HG03064 (cell line): ENCODE results near the gene STKLD1.
"Not testable (repeated sequence)": the region's sequence is repeated elsewhere in the genome, so short reads cannot be mapped to it uniquely, and the experiment has no call there.

Experiments
- ATAC-seq: cut with Tn5 transposase; IDR thresholded peaks from one replicate; pipeline ENCODE4 v1.9.1; 2021; ENCODE audit warnings: low read depth; ENCODE audit not compliant: unreplicated experiment

Gene STKLD1

DNA sequence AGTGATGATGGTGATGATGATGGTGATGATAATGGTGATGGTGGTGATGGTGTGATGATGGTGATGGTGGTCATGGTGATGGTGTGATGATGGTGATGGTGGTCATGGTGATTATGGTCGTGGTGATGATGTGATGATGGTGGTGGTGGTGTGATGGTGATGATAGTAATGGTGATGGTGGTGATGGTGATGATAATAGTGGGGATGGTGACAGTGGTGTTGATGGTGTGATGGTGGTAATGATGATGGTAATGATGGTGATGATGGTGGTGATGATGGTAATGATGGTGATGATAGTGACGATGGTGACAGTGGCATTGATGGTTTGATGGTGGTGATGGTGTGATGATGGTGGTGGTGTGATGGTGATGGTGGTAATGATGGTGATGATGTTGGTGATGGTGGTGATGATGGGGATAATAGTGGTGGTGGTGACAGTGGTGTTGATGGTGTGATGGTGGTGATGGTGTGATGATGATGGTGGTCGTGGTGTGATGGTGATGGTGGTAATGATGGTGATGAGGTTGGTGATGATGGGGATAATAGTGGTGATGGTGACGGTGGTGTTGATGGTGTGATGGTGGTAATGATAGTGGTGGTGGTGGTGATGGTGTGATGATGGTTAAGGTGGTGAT is 6.5 kb downstream of the STKLD1 start:
- no peak for ATAC-seq

DNA sequence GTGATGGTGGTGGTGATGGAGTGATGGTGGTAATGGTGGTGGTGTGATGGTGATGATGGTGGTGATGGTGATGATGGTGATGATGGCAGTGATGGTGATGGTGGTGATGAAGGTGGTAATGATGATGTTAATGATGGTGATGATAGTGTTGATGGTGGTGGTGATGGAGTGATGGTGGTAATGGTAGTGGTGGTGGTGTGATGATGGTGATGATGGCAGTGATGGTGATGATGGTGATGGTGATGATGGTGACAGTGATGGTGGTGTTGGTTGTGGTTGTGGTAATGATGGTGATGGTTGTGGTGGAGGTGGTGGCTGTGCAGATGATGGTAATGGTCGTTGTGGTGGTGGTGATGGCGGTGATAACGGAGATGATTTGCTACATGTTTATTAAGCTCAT is 7.3 kb downstream of the STKLD1 start:
- ATAC-seq: no peak

DNA sequence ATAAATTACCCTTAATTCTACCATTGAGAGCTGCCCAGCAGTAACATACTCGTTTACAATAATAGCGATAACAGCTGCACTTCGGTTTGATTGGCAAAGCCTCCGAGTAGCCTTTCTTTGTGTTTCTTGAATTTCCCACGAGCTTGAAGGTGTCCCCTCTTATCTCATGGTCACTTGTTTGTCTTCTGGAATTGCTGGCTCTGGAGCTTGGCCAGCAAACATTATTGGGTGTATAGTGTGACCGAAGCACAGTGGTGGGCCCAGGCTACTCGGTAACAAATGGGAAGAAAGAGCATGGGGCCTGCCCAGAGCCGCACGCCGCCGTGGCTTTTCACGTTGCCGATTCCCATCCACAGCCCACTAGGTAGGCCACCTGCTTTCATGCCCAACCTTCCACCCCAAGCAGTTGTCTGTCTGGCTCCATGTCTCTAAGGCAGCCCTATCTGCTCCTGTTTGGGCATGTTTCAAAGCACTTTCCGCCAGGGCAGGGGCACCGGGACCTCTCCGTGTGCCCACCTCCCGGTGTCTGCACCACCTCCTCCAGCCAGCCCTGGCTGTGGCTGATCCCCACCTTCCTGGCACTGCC is 8.7 kb downstream of the STKLD1 start:
- no peak for ATAC-seq

DNA sequence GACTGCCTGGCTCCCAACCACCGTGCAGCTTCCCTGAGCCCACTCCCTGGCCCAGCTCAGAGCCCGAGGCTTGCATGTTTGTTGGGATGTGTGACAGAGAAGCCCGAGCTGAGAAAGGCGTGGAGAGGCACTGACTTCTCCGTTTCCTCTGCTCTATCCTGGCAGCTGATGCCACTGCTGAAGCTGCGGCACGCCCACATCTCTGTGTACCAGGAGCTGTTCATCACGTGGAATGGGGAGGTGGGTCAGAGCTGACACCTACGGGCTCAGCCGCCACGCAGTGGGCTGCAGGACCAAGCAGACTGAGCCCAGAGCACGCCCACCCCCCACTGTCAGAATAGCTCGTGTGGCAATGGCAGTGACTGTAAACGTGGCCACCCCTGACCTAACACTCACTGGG is 9.3 kb downstream of the STKLD1 start:
- no peak for ATAC-seq

DNA sequence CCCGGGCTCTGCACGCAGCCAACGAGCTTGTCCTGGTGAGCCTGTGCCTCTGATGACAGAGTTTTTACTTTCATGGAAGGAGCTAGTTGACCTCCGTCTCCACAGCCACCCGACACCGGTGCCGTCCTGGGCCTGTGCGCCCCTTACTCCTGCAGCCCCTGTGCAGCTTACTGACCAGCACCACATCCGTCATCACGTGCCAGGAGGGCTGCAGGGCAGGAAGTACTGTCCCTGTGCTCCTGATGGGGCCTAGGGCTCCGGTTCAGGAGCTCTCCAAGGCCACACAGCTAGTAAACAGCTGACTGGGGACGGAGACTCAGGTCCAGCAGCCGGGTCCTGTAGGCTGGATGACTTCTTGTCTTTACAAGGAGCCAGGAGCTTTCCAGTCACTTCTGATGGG is 10.2 kb downstream of the STKLD1 start:
- no peak for ATAC-seq

DNA sequence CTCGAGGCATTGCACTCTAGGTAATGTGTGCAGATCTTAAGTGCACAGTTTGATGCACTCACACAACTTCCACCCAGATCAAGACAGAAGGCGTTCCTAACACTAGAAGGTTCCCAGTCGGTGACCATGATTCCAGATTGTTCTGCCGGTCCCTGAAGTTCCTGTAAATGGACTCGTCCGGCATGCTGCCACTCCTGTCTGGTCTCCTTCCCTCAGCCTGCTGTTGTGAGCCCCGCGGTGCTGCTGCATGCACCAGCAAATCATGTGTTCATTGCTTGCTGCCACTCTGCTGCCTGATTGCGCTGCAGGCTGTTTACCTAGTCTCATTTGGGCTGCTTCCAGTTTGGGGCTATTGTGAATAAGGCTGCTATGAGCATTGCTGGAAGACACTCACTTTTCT is 11.5 kb downstream of the STKLD1 start:
- no peak for ATAC-seq

DNA sequence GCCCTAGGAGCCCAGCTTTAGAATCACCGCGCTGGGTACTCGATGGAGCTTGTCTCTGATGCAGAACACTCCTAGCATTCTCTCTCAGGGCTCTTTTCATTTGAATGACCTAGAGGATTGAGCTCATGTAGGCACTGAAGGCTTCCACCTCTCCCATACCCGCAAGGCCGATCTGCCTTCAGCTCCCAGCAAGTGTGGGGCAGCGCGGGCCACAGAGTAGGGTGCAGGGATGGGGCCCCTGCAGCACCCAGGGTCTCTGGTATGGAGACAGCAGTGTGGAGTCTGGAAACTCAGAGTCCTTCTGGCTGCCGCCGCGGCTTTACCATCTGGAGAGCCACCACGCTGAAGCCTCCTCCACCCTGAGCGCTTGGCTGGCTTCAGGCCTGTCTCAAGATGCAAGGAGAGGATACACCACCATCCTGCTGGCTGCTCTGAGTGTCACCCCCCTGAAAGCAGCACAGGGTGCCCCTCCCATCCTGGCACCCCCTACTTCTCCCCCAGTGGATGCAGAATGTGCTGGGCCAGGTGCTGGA is 12.9 kb downstream of the STKLD1 start:
- ATAC-seq: no peak

DNA sequence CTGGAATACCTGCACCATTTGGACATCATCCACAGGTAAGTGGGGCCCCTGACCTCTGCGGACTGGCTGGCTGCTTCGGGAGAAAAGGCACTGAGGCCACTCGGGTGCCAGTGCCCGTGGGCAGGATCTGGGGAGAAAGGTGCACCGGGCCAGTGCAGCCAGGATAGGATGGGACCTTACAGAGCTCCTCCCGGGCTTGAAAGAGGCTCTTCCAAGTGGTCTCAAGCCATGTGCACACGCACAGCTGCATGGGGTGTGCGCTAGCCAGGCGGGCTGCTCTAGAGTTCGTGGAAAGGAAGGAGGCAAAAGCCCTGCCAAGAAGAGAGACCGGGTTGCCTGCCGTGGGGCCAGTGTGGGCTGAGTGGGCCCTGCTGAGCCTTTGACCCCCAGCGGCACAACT is 13.4 kb downstream of the STKLD1 start:
- ATAC-seq: no peak

DNA sequence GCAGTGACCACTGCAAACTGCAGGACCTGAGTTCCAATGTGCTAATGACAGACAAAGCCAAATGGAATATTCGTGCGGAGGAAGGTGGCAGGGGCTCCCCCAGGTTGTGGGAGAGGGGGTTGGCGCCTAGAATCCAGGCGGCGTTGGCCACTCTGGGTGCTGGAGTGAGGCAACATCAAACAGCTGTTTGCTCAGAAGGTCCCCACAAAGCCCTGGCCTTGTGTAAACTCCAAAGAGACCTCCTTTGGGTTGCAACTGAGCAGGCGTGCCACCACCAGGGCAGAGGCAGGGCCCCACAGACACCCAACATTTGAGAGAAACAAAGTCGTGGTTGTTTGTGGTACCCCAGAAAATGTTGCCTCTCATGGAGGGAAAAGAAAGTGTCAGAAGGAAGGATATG is 14.5 kb downstream of the STKLD1 start:
- no peak for ATAC-seq

DNA sequence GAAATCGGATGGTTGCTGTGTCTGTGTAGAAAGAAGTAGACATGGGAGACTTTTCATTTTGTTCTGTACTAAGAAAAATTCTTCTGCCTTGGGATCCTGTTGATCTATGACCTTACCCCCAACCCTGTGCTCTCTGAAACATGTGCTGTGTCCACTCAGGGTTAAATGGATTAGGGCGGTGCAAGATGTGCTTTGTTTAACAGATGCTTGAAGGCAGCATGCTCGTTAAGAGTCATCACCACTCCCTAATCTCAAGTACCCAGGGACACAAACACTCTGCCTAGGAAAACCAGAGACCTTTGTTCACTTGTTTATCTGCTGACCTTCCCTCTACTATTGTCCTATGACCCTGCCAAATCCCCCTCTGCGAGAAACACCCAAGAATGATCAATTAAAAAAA is 15.3 kb downstream of the STKLD1 start:
- not testable (repeated sequence) for ATAC-seq

DNA sequence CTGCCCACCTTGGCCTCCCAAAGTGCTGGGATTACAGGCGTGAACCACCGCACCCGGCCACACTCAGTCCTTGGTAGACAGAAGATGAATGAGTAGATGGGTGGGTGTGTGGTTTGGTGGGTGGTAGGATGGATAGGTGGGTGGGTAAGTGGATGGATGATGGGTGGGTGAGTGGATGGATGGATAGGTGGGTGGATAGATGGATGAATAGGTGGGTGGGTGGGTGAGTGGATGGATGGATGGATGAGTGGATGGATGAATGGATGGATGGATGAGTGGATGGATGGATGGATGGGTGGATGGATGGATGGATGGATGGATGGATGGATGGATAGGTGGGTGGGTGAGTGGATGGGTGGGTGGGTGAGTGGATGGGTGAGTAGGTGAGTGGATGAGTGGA is 16.1 kb downstream of the STKLD1 start:
- not testable (repeated sequence) for ATAC-seq

DNA sequence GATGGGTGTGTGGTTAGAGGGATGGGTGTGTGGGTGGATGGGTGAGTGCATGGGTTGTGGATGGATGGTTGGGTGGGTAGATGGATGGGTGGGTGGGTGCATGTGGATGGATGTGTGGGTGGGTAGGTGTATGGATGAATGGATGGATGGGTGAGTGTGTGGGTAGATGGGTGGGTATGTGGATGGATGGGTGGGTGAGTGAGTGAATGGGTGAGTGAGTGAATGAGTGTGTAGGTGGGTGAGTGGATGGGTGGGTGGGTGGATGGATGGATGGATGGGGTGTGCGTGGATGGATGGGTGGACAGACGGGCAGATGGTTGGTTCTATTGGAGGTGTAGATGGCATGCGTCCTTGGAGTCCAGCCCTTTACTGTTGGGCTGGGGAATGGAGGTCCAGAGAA is 17.2 kb downstream of the STKLD1 start:
- ATAC-seq: no peak

DNA sequence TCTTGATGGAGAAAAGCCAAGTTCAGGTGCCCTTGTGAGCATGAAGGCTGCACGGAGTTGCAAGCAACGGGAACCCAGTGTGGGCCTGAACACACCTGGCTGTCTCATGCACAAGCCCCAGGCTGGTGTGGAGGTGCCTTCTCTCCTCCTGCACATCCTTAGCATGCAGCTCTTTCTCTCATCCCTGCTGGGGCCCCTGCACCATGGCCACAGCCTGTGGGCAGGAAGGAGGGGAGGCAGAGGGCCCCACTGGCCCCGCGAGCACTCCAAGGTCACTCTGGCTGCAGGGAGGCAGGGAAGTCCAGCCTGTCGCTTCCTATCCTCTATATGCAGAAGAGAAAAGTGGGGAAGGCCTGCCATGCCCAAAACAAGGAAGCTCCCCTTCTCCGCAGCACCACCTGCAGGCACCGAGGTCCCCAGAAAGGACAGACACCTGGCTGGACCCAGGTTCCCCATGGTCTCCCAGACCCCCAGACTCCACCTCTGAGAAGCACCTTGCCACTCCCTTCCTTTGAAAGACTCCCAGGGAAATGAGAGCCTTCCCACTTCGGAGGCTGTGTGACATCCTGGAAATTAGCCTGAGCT is 18.6 kb downstream of the STKLD1 start:
- no peak for ATAC-seq

DNA sequence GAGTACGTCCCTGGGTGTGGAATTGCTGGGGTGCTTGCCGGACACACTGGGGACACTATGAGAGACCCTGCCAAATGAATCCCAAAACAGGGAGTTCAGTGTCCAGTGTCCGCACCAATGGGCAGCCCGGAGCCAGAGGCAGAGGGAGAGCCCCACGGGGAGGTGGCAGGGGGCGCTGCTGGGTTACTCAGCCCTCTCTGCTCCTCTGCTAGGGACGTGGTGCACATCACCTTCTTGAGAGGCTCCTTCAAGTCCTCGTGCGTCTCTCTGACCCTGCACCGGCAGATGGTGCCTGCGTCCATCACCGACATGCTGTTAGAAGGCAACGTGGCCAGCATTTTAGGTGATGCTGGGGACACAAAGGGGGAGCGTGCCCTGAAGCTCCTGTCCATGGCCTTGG is 20.8 kb downstream of the STKLD1 start:
- ATAC-seq: no peak

DNA sequence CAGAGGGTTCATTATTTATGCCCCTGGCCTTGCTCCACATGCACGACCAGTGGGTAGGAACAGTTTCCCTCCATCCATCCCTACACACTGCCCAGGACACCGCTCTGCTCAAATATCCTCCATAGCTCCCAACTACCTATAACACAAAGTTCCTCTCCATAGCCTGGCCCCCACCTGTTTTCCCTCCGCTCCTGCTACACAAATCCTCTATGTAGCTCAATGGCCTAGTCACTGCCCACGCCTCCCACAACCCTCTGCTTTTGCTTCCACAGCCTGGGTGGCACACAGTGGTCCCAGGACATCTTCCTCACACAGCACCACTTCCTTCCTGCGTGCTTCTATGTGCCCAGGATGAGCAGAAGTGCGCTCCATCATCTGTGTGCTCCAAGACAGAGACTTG is 21.2 kb downstream of the STKLD1 start:
- no peak for ATAC-seq

DNA sequence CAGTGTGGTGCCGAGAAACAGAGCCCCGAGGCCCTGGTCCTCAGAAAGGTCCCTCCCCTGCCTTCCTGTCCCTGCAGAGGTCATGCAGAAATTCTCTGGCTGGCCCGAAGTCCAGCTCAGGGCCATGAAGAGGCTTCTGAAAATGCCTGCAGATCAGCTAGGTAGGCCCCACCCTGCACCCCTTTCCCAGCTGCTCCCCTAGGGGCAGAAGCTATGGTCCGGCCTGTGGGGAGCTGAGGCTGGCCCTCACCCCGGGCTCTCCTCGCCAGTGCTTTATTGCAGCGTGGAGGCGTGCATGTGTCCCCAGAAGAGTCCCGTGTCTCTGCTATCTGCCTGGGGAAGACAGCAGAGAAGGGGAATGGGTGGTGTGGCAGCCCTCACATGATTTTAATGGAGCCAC is 21.7 kb downstream of the STKLD1 start:
- no peak for ATAC-seq

DNA sequence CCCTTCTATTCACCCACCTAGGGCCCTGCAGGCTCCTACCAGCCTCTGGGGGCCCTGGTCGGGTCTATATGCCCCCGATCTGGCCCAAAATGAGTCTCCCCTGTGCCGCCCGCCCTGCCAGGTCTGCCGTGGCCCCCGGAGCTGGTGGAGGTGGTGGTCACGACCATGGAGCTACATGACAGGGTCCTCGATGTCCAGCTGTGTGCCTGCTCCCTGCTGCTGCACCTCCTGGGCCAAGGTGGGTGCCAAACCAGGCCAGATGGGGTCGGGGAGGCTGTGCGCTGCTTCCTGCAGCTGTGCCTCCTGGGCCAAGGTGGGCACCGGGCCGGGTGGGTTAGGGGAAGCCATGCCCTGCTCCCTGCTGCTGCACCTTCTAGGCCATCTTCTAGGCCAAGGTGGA is 24.1 kb downstream of the STKLD1 start:
- ATAC-seq: no peak

DNA sequence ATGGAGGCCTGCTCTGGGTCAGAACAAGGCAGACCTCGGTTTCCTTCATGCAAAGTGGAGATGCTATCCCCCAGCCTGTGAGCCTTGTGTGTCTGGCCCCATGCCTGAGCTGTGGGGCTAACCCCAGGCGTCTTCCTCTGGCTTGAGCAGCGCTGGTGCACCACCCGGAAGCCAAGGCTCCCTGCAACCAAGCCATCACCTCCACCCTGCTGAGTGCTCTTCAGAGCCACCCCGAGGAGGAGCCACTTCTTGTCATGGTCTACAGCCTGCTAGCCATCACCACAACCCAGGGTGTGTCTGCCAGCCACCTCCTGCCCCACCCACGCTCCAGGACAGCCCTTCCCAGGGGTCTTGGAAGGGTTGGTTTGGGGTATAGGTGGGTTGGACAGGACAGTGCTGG is 25.4 kb downstream of the STKLD1 start:
- no peak for ATAC-seq

DNA sequence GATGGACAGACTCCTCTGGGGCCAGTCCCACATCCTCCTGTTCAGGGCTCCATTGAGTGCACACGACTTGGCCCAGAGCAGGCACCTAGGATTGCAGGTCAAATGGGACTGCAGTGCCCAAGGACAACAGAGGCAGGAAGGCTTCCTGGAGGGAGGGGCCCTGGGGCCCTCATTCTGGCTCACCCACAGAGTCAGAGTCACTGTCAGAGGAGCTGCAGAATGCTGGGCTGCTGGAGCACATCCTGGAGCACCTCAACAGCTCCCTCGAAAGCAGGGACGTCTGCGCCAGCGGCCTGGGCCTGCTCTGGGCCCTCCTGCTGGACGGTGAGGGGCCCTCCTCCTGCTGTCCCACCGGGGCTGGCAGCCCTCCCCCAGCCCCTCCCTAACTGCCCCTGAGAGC is 26.5 kb downstream of the STKLD1 start:
- no peak for ATAC-seq

DNA sequence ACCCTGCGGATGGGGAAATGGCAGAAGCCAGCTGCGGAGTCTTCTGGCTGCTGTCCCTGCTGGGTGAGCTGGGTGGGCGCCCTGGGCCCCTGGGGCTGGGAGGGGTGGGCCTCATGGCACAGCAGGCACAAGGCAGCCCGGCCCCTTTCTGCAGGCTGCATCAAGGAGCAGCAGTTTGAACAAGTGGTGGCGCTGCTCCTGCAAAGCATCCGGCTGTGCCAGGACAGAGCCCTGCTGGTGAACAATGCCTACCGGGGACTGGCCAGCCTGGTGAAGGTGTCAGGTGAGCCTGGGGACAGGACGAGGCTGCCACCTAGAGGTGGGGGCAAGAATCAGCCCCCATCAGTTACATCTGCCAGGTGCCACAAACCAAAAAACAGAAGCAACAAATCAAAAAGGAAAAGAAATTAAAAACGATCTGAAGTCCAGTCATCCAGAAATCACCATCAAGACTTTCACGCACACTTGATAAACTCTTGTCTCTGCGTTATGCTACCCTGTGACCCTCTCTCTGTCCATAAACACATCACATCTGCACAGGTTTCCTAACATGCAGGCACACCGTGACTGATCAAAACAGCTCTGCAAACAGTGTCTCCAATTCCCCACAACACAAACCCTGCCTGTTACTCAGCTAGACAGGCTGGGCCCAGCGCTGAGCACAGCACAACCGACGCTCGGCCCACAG is 27.7 kb downstream of the STKLD1 start:
- no peak for ATAC-seq

DNA sequence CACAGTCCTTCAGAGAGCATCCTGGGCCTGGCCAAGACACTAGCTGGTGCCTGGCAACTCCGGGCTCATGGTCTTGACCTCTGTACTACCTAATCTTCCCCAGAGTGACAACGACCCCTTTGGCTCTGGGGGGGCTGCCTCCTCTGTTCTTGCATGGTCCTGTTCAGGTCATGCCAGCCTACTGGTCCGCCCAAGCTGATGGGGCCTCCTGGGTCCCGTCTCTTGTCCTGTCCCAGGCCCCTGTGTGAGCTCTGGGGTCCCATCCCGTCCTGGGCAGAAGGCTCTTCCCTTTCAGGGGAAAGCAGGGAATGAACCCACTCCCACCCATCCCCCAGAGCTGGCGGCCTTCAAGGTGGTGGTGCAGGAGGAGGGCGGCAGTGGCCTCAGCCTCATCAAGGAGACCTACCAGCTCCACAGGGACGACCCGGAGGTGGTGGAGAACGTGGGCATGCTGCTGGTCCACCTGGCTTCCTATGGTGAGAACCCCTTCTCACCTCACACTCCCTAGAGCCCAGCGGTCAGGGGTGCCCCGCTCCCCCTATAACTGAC is 28.4 kb downstream of the STKLD1 start:
- ATAC-seq: no peak
